Breast epithelium (tissue), 3 donors: ENCODE results near the gene ARHGDIG.

Experiments used
- CTCF ChIP-seq, 3 donors: fragments of 450-650 bp; IDR thresholded peaks; one replicate each; pipeline ENCODE4 v1.5.1; 2016 to 2017; ENCODE audit warnings: antibody characterized with exemption in 3 of 3, mild to moderate bottlenecking in 3 of 3, moderate library complexity in 3 of 3
- POLR2A ChIP-seq: fragments of 450-650 bp; IDR thresholded peaks from one replicate; pipeline ENCODE4 v1.6.1; 2016; ENCODE audit warnings: antibody characterized with exemption, mild to moderate bottlenecking, moderate library complexity
- POLR2AphosphoS5 ChIP-seq, 3 donors: sonication (generic); formaldehyde crosslinking; IDR thresholded peaks; one replicate each; pipeline ENCODE4 v1.6.1; 2017; ENCODE audit warnings: antibody characterized with exemption in 3 of 3

GRCh38 chr16:317583-317982 is 37.2 kb downstream of the ARHGDIG start:
- TF ChIP-seq POLR2AphosphoS5 (IDR thresholded peaks at IDR 0.05) (no peak), CTCF (IDR thresholded peaks at IDR 0.05) (no peak), POLR2A (no peak)
